DOHH2 (cell line): ENCODE results near the gene AP4E1.

Source experiments
- CTCF ChIP-seq: fragments of 200-600 bp; sonication (generic); IDR thresholded peaks from one replicate; pipeline ENCODE4 v1.5.1; 2014; ENCODE audit warnings: antibody characterized with exemption, mild to moderate bottlenecking, low read depth, low read length; ENCODE audit not compliant: poor library complexity, severe bottlenecking
- EZH2phosphoT487 ChIP-seq: fragments of 200-600 bp; sonication (generic); IDR thresholded peaks from 2 replicates; pipeline ENCODE4 v1.6.1; 2017; ENCODE audit warnings: borderline replicate concordance, mild to moderate bottlenecking, antibody characterized with exemption, low read length, moderate library complexity, mixed read lengths

GRCh38 chr15:50909010-50909317 lies 481 bp downstream of the AP4E1 start:
- TF ChIP-seq CTCF (no peak), EZH2phosphoT487 (no peak)
